ENCODE results near the gene OR1J4.

Gene OR1J4, protein sequence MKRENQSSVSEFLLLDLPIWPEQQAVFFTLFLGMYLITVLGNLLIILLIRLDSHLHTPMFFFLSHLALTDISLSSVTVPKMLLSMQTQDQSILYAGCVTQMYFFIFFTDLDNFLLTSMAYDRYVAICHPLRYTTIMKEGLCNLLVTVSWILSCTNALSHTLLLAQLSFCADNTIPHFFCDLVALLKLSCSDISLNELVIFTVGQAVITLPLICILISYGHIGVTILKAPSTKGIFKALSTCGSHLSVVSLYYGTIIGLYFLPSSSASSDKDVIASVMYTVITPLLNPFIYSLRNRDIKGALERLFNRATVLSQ

DNA sequence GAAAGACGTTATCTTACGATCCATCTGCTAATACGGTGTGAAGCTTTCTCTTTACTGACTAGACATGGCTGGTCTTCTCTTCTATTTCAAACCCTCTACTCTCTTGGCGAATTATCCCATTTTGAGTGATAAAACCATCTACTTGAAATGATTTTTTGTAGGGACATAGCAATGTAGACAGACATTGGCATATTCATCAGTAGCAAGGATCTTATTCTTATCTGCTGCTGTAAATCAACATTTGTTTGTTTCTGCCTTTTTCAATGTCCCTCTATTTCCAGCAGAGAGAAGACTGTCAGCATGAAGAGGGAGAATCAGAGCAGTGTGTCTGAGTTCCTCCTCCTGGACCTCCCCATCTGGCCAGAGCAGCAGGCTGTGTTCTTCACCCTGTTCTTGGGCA lies at the start of gene OR1J4:
OR1J4 (plus strand) TSS at position 301 of the 400 bp plus-strand sequence; CDS start at position 301, 0 bp downstream.
- no peak within 1 kb of the TSS for H3K4me3 ChIP-seq (ENCODE audit: low read length in 2 of 2)
- H3K27ac ChIP-seq (ENCODE audit: low read depth in 2 of 2, low read length in 2 of 2), result no peak within 1 kb of the TSS
- peaks cover 0 to 3% of the 10 kb centered on the region in 2 donors for H3K27me3 ChIP-seq (ENCODE audit: control insufficient read depth in 2 of 2, insufficient read depth in 2 of 2, low read length in 2 of 2)
- H3K9me3 ChIP-seq (ENCODE audit: control insufficient read depth in 2 of 2, low read length in 2 of 2), result peaks cover 0 to 4% of the 10 kb centered on the region in 2 donors
- H3K36me3 ChIP-seq (ENCODE audit: control insufficient read depth in 2 of 2, insufficient read depth in 2 of 2, low read length in 2 of 2), result no peaks in the 10 kb centered on the region
- H3K9ac ChIP-seq (ENCODE audit: low read depth in 1 of 2, low read length in 2 of 2), result no peak within 1 kb of the TSS
- no peaks in the 10 kb centered on the region for H3K4me1 ChIP-seq (ENCODE audit: control insufficient read depth in 2 of 2, insufficient read depth in 2 of 2, low read length in 2 of 2)

DNA sequence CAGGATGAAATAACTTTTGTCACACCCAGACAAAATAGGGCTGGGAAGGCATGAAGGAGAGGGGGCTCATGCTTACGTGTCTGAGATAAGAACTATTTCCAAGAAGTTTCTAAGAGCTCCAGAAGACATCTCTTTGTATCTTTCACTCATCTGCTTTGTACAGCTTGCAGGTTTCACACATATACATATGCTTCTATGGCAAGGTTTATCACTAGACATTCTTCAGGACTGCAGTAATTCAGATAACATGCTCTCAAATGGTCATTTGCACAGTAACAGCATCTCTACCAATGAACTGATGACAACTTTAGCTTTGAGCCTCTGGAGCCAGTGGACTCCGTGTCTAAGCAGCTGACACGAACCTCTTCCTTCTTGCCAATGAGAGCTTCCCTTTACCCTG lies 44.4 kb upstream of the OR1J4 start:
- Histone ChIP-seq H3K27me3 (ENCODE audit: control insufficient read depth in 2 of 2, insufficient read depth in 2 of 2, low read length in 2 of 2) (no peaks in the 10 kb centered on the region), H3K36me3 (ENCODE audit: control insufficient read depth in 2 of 2, insufficient read depth in 2 of 2, low read length in 2 of 2) (no peaks in the 10 kb centered on the region), H3K9ac (ENCODE audit: low read depth in 1 of 2, low read length in 2 of 2) (no peak overlapping the region), H3K4me3 (ENCODE audit: low read length in 2 of 2) (no peak overlapping the region), H3K27ac (ENCODE audit: low read depth in 2 of 2, low read length in 2 of 2) (no peak overlapping the region), H3K4me1 (ENCODE audit: control insufficient read depth in 2 of 2, insufficient read depth in 2 of 2, low read length in 2 of 2) (no peaks in the 10 kb centered on the region), H3K9me3 (ENCODE audit: control insufficient read depth in 2 of 2, low read length in 2 of 2) (no peaks in the 10 kb centered on the region)

DNA sequence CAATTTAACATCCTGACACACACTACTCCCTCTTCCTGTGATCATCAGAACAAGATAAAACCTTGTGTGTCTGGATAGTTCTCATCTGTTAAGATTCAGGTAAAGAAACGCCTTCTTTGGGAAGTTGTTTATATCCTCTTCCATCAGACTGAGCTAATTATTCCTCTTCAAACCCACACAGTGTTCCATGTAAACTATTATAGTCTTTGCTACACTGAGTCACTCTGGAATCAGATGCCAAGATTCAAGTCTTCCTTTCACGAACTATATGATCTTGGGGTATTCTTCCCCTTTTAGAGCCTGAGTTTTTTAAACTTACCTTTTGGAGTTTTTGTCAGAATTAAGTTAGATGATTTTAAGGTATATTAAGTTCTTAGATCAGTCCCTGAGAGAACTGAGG lies 43.2 kb upstream of the OR1J4 start:
- H3K27ac ChIP-seq (ENCODE audit: low read depth in 2 of 2, low read length in 2 of 2), result no peak overlapping the region
- no peak overlapping the region for H3K9ac ChIP-seq (ENCODE audit: low read depth in 1 of 2, low read length in 2 of 2)
- H3K36me3 ChIP-seq (ENCODE audit: control insufficient read depth in 2 of 2, insufficient read depth in 2 of 2, low read length in 2 of 2), result no peaks in the 10 kb centered on the region
- no peaks in the 10 kb centered on the region for H3K4me1 ChIP-seq (ENCODE audit: control insufficient read depth in 2 of 2, insufficient read depth in 2 of 2, low read length in 2 of 2)
- no peak overlapping the region for H3K4me3 ChIP-seq (ENCODE audit: low read length in 2 of 2)
- H3K27me3 ChIP-seq (ENCODE audit: control insufficient read depth in 2 of 2, insufficient read depth in 2 of 2, low read length in 2 of 2), result no peaks in the 10 kb centered on the region
- no peaks in the 10 kb centered on the region for H3K9me3 ChIP-seq (ENCODE audit: control insufficient read depth in 2 of 2, low read length in 2 of 2)

DNA sequence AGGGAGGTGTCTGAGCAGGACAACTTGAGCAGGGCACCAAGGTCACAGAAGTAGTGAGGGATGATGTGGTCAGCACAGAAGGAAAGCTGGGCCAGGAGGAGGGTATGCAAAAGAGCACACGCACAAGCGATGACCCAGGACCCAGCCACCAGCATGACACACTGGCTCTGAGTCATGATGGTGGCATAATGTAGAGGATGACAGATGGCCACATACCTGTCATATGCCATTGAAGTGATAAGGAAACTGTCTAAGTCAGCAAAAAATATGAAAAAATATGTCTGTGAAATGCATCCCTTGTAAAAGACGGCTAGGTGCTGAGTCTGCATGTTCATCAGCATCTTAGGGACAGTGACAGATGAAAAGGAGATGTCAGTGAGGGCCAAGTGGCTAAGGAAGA lies 41.6 kb upstream of the OR1J4 start:
- Histone ChIP-seq H3K27me3 (ENCODE audit: control insufficient read depth in 2 of 2, insufficient read depth in 2 of 2, low read length in 2 of 2) (no peaks in the 10 kb centered on the region), H3K4me1 (ENCODE audit: control insufficient read depth in 2 of 2, insufficient read depth in 2 of 2, low read length in 2 of 2) (no peaks in the 10 kb centered on the region), H3K27ac (ENCODE audit: low read depth in 2 of 2, low read length in 2 of 2) (no peak overlapping the region), H3K4me3 (ENCODE audit: low read length in 2 of 2) (no peak overlapping the region), H3K9ac (ENCODE audit: low read depth in 1 of 2, low read length in 2 of 2) (no peak overlapping the region), H3K9me3 (ENCODE audit: control insufficient read depth in 2 of 2, low read length in 2 of 2) (no peaks in the 10 kb centered on the region), H3K36me3 (ENCODE audit: control insufficient read depth in 2 of 2, insufficient read depth in 2 of 2, low read length in 2 of 2) (no peaks in the 10 kb centered on the region)

DNA sequence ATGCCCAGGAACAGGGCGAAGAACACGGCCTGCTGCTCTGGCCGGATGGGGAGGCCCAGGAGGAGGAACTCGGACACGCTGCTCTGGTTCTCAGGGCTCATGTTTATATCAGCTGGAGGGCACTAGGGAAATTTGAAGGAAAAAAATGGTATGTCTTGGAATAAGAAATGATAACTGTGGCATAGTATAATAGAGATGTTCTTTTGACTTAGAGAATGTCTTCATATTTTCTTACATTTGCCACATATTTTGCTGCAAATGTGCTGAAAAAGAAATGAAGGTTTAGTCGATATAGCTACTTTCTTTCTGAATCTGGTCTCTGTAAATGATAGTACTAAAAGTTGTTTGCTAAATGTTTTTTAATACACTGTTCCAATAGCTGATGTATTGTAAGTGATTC lies 41.1 kb upstream of the OR1J4 start, which contains the start of gene OR1J1:
OR1J1 (minus strand) TSS at position 101 of the 400 bp plus-strand sequence; CDS start at position 101, 0 bp downstream.
- Histone ChIP-seq H3K27ac (ENCODE audit: low read depth in 2 of 2, low read length in 2 of 2) (no peak within 1 kb of the TSS), H3K9ac (ENCODE audit: low read depth in 1 of 2, low read length in 2 of 2) (no peak within 1 kb of the TSS), H3K27me3 (ENCODE audit: control insufficient read depth in 2 of 2, insufficient read depth in 2 of 2, low read length in 2 of 2) (no peaks in the 10 kb centered on the region), H3K36me3 (ENCODE audit: control insufficient read depth in 2 of 2, insufficient read depth in 2 of 2, low read length in 2 of 2) (no peaks in the 10 kb centered on the region), H3K4me3 (ENCODE audit: low read length in 2 of 2) (no peak within 1 kb of the TSS), H3K4me1 (ENCODE audit: control insufficient read depth in 2 of 2, insufficient read depth in 2 of 2, low read length in 2 of 2) (no peaks in the 10 kb centered on the region), H3K9me3 (ENCODE audit: control insufficient read depth in 2 of 2, low read length in 2 of 2) (no peaks in the 10 kb centered on the region)

DNA sequence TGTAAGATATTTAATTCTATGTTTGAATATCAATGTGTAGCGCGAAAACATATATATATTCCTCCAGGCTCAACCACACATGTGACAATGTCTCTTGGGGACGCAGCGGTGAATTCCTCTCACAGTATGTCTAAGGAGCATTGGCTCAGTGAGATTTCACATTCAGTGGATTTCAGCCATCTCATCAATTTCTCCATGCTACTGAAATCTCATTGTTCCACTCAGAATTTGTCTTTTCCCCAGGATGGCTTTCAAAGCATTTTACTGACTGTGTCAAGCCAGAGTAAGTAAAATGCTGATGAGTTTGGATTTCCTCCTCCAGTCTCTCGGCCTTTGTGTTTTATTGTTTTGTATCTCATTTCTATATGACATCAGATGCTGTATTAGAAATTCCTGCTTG lies 39.9 kb upstream of the OR1J4 start:
- no peaks in the 10 kb centered on the region for H3K9me3 ChIP-seq (ENCODE audit: control insufficient read depth in 2 of 2, low read length in 2 of 2)
- no peaks in the 10 kb centered on the region for H3K4me1 ChIP-seq (ENCODE audit: control insufficient read depth in 2 of 2, insufficient read depth in 2 of 2, low read length in 2 of 2)
- no peak overlapping the region for H3K9ac ChIP-seq (ENCODE audit: low read depth in 1 of 2, low read length in 2 of 2)
- no peak overlapping the region for H3K27ac ChIP-seq (ENCODE audit: low read depth in 2 of 2, low read length in 2 of 2)
- H3K4me3 ChIP-seq (ENCODE audit: low read length in 2 of 2), result no peak overlapping the region
- H3K36me3 ChIP-seq (ENCODE audit: control insufficient read depth in 2 of 2, insufficient read depth in 2 of 2, low read length in 2 of 2), result no peaks in the 10 kb centered on the region
- H3K27me3 ChIP-seq (ENCODE audit: control insufficient read depth in 2 of 2, insufficient read depth in 2 of 2, low read length in 2 of 2), result no peaks in the 10 kb centered on the region

DNA sequence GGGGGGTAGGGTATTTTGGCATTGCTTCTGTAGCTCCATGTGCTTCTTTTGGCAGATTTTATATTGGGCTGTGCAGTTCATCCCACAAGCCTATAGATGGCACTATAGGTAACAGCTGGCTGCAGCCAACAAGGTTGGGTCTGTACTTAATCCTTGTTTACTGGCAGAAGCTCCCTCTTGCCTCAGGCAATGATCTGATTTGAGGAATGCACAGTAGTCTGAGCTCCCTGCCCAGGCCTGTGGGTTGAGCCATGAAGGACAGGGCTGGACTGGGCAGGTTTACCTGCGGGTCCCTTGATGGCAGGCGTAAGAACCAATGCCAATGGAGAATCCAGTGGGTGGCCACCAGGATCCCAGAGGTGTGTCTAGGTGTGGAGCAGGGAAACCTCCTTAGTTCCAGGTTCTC lies 20.1 kb upstream of the OR1J4 start:
- H3K4me1 ChIP-seq (ENCODE audit: control insufficient read depth in 2 of 2, insufficient read depth in 2 of 2, low read length in 2 of 2), result no peaks in the 10 kb centered on the region
- no peaks in the 10 kb centered on the region for H3K9me3 ChIP-seq (ENCODE audit: control insufficient read depth in 2 of 2, low read length in 2 of 2)
- H3K4me3 ChIP-seq (ENCODE audit: low read length in 2 of 2), result no peak overlapping the region
- no peak overlapping the region for H3K9ac ChIP-seq (ENCODE audit: low read depth in 1 of 2, low read length in 2 of 2)
- H3K36me3 ChIP-seq (ENCODE audit: control insufficient read depth in 2 of 2, insufficient read depth in 2 of 2, low read length in 2 of 2), result no peaks in the 10 kb centered on the region
- no peak overlapping the region for H3K27ac ChIP-seq (ENCODE audit: low read depth in 2 of 2, low read length in 2 of 2)
- H3K27me3 ChIP-seq (ENCODE audit: control insufficient read depth in 2 of 2, insufficient read depth in 2 of 2, low read length in 2 of 2), result peaks cover 0 to 3% of the 10 kb centered on the region in 2 donors

DNA sequence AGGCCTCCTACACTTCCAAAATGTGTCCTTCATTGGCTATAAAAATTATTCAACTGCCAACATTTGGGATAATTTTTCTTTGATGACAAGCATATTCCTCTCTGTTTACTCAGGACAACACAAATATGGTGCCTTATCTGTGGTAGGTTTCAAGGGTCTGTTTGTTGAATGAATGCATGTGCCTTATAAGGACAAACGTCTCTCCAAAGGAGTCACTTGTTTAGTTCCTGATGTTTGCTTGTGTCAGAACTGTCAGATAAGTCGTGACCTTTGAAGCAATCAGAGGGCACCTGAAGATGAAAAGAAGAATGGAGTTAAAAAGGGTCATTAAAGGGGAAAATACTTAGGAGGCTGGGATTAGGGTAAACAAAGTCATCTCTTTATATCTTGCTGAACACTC lies 12.0 kb upstream of the OR1J4 start:
- no peak overlapping the region for H3K4me3 ChIP-seq (ENCODE audit: low read length in 2 of 2)
- no peak overlapping the region for H3K9ac ChIP-seq (ENCODE audit: low read depth in 1 of 2, low read length in 2 of 2)
- H3K4me1 ChIP-seq (ENCODE audit: control insufficient read depth in 2 of 2, insufficient read depth in 2 of 2, low read length in 2 of 2), result no peaks in the 10 kb centered on the region
- no peaks in the 10 kb centered on the region for H3K9me3 ChIP-seq (ENCODE audit: control insufficient read depth in 2 of 2, low read length in 2 of 2)
- H3K27me3 ChIP-seq (ENCODE audit: control insufficient read depth in 2 of 2, insufficient read depth in 2 of 2, low read length in 2 of 2), result peaks cover 0 to 5% of the 10 kb centered on the region in 2 donors
- H3K27ac ChIP-seq (ENCODE audit: low read depth in 2 of 2, low read length in 2 of 2), result no peak overlapping the region
- H3K36me3 ChIP-seq (ENCODE audit: control insufficient read depth in 2 of 2, insufficient read depth in 2 of 2, low read length in 2 of 2), result no peaks in the 10 kb centered on the region

DNA sequence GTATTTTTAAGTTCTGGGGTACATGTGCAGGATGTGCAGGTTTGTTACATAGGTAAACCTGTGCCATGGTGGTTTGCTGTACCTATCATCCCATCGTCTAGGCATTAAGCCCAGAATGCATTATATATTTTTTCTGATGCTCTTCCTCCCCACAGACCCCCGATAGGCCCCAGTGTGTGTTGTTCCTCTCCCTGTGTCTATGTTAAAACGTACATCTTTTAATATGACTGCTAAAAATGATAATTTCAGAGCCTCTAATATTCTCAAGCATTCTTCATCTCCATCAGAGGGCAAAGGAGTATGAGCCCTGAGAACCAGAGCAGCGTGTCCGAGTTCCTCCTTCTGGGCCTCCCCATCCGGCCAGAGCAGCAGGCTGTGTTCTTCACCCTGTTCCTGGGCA lies 8.4 kb upstream of the OR1J4 start, which contains the start of gene OR1J2:
OR1J2 (plus strand) TSS at position 301 of the 400 bp plus-strand sequence; CDS start at position 301, 0 bp downstream.
- Histone ChIP-seq H3K4me1 (ENCODE audit: control insufficient read depth in 2 of 2, insufficient read depth in 2 of 2, low read length in 2 of 2) (no peaks in the 10 kb centered on the region), H3K27me3 (ENCODE audit: control insufficient read depth in 2 of 2, insufficient read depth in 2 of 2, low read length in 2 of 2) (peaks cover 0 to 5% of the 10 kb centered on the region in 2 donors), H3K4me3 (ENCODE audit: low read length in 2 of 2) (no peak within 1 kb of the TSS), H3K36me3 (ENCODE audit: control insufficient read depth in 2 of 2, insufficient read depth in 2 of 2, low read length in 2 of 2) (no peaks in the 10 kb centered on the region), H3K27ac (ENCODE audit: low read depth in 2 of 2, low read length in 2 of 2) (no peak within 1 kb of the TSS), H3K9ac (ENCODE audit: low read depth in 1 of 2, low read length in 2 of 2) (no peak within 1 kb of the TSS), H3K9me3 (ENCODE audit: control insufficient read depth in 2 of 2, low read length in 2 of 2) (no peaks in the 10 kb centered on the region)

DNA sequence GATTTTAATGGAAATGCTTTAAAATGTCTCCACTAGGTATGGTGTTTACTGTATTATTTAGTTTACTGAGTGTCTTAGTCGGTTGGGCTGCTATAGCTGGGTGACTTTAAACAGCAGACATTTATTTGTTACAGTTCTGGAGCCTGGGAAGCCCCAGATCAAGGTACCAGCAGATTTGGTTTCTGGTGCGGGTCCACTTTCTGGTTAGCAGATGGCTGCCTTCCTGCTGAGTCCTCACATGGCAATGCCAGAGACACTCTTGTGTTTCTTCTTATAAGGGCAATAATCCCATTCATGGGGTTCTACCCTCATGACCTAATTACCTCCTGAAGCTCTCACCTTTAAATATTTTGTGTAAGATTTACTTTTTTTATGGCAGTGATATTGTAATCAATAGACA lies 715 bp upstream of the OR1J4 start:
- Histone ChIP-seq H3K27ac (ENCODE audit: low read depth in 2 of 2, low read length in 2 of 2) (no peak overlapping the region), H3K36me3 (ENCODE audit: control insufficient read depth in 2 of 2, insufficient read depth in 2 of 2, low read length in 2 of 2) (no peaks in the 10 kb centered on the region)

More for the DNA sequence above, 715 bp upstream of the OR1J4 start:
- peaks cover 0 to 3% of the 10 kb centered on the region in 2 donors for H3K27me3 ChIP-seq (ENCODE audit: control insufficient read depth in 2 of 2, insufficient read depth in 2 of 2, low read length in 2 of 2)
- H3K4me3 ChIP-seq (ENCODE audit: low read length in 2 of 2), result no peak overlapping the region
- H3K9me3 ChIP-seq (ENCODE audit: control insufficient read depth in 2 of 2, low read length in 2 of 2), result peaks cover 0 to 4% of the 10 kb centered on the region in 2 donors
- H3K4me1 ChIP-seq (ENCODE audit: control insufficient read depth in 2 of 2, insufficient read depth in 2 of 2, low read length in 2 of 2), result no peaks in the 10 kb centered on the region
- H3K9ac ChIP-seq (ENCODE audit: low read depth in 1 of 2, low read length in 2 of 2), result no peak overlapping the region
